ENCODE results near the gene LIMS2.
A peak's percentile ranks its signal among the peaks of the same experiment; 100 is the strongest.

Gene LIMS2

DNA sequence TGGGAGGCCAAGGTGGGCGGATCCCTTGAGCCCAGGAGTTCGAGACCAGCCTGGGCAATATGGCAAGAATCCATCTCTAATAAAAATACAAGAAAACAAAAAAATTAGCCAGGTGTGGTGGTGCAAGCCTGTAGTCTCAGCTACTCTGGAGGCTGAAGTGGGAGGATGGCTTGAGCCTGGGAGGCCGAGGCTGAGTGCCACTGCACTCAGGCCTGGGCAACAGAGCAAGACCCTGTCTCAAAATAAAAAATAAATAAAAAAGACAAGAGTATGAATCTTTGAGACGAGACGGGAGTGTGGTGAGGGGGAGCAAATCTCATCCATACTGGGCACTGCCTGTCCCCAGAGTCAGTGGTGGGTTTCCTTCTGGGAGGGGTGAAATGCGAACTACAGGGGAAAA, 17.2 kb downstream of the LIMS2 start:
- DNase-seq: no peak

DNA sequence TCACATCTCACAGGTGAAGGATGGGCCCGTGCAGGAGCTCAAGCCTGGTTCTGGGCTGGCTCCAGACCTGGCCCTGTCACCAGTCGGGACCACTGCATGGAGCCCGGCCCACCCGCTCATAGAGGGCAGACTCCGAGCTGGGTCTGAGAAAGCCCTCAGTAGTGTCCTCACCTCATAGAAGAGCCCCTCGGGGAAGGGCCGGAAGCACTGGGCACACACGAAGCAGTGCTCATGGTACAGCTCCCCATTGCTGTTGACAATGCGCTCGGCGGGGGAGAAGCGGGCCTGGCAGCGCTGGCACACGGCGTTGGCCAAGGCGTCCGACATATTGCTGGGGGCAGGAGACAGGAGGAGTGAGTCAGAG, 18.1 kb downstream of the LIMS2 start:
- DNase-seq: no peak

DNA sequence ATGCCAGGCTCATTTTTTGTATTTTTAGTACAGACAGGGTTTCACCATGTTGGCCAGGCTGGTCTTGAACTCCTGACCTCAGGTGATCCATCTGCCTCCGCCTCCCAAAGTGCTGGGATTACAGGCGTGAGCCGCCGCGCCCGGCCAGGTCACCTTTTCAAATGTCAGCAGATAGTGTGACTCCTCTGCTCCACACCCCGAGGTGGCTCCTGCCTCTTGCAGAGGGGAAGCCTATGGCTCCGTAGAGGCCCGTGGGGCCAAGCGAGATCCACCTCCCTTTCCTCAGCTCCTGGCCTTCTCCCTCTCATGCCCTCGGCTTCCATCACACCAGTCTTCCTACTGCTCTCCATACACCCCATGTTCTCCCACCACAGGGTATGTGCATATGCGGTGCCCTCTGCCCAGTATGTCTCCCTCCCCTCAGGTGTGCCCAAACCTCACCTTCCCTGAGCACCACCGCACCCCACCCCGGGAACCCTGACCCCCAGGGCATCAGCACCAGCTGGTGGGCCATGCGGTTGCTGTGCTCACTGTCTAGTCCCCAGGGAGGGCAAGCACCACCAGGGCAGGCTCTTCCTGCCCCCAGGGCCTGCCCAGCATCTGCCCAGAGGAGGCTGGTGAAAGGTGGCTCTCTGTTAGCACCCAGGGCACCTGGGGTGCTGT, 18.6 kb downstream of the LIMS2 start:
- no peak for DNase-seq

DNA sequence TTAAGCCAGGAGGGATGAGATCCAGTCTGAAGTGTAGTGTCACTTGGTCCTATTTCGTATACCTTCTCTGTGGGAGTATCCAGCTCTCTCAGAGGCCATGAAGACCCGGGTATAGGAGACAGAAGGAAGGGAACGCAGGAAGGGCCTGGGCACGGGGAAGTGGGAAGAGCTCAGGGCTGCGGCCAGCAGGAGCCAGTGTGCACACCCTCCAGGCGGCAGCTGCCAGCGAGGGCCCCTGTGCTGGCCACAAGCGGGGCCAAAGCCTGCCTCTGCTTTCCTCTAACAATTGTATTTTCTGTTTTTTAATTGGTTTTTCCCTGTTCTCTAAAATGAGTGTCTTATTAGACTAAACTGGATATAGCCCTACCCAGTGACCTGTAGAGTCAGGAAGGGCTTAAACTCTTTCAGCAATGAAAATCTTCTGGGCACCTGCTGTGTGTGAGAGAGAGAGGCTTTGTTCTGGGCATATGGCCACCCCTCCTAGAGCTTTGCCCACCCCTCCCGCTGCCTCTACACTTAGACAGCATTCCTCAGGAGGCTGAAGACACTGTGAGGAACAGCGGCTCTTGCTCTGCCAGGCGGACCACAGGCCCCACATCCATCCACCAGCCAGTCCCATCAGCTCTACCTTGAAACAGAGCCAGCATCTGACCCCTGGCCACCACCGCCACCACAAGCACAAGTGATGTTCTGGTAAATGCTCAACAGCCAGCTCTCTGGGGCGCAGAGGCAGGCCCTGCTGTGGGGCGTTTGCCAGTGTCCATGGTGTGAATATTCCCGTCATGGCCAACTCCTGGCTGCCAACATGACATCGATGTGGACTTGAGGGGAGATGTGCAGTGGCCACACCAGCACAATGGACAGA, 19.9 kb downstream of the LIMS2 start:
- DNase-seq: no peak

DNA sequence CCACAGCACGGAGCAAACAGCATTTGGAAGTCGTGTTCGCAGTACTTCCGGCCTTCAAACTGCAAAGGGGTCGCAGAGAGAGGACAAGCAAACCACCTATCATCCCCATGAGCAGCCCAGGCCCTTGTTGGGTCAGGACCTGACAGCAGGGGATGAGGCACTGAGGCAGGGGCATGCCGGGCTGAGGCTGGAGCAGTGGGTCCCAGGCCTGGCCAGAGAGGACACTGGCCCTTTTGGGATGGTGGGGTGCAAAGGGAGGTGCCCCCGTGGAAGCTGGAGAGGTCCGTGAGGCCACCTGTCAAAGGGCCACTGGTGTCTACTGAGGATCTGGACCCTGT, 20.5 kb downstream of the LIMS2 start:
- DNase-seq: no peak

DNA sequence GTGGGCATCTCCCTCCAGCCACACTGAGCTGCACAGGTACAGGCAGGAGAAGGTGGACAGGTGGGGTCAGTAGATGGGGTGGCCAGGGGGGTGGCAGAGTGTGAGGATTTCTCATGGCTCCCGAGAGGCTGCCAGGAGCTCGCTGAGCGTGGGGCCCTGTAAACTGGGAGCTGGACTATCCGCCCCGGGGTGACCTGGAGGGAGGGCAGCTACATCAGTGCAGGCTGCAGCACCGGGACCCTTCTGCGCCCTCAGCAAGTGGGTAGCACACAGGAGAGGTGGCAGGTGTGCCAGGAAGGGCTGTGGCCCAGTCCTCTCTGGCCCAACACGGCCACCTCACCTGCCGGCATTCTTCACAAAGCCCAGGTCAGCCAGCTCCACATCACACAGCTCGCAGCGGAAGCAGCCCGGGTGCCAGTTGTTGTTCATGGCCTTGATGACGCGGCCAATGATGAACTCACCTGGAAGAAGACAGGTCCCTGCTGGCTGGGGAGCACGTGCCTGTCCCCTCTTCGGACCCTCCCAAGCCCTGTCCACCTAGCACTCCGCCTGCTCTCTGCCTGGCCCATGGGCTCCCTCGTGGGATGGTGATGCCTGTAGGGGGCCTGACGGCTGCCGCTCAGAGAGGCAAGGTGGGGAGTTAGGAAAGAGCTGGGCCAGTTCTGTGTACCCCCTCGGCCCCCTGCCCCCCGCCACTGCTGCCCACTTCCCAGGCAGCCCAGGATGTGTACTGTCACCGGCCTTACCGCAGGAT, 21.1 kb downstream of the LIMS2 start:
- no peak for DNase-seq

DNA sequence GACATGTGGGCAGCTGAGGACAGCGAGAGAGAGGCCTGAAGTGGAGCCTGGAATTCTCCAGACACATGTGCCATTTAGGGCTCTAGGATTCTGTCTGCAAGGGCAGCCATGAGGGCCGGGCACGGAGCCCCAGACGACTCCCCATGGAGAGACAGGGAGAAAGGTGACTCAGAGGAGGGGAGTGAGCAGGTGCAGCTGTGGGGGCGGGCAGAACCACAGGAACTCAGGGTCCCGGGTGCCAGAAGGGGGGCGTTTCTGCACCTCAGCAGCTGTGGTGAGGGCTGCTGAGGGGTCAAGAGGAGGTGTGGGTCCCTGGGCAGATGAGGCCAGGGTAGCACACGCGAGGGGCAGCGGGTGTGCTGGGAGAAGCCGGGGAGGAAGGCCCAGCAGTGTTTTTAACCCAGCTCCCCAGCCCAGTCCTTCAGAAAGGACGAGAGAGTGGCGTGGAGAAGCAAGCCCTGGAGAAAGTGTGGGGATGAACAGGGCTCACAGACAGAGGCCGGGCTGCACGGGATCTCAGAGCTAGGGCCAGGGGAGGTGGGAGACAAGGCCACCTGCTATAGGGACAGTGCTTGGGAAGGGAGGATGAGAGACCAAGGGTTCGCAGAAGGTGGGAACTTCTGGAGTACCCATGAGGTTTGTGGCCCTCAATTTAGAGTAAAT, 21.8 kb downstream of the LIMS2 start:
- DNase-seq: no peak

DNA sequence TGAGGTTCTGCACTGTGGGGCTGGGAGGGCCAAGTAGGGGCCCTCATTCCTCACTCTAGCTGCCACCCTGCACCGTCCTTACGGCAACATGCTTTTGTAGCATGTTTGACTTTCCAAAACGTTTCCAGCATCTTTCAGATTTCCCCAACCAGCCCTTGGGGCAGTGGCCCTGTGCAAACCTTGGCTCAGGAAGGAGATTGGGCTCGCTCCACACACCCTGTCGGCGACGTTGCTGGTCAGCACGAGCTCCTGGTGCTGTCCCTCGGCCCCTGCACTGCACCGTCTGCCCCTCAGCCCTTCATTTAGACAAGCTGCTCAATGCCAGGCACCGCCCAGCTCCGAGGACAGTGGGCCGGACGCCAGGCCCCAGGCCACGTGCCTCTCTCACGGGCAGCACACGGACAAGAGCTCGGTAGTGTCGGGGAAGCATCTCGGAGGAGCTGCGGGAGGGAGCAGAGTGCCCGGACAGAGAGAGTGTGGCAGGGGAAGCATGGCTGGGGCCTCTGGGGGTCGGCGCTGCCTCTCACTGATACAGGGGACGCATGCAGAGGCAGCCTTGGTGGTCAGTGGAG, 22.5 kb downstream of the LIMS2 start:
- DNase-seq: no peak

DNA sequence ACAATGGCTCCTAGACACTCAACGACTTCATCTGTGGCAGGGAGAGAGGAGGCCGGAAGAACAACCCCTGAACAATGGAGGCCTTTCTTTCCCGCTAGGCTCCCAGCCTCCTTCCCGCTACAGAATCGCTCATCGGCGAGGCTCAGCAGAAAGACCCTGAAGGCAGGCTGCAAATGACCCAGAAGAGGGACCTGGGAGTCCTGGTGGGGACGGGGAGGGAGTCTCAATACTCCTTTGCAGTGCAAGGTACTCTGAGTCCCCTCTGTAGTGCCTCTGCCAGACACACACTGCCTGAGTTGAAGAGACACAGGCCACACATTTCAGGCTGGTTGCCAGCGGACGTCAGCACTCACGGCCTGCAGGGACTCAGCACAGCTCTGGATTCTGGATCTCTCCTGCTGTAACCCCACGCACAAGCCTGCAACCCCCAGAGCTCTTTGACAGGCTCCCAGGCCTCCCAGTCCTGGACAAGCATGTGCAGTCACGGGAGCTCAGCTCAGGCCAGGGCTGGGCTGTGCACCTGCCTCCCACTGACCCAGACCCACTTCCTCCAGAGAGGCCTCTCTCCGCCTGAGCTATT, 23.3 kb downstream of the LIMS2 start:
- DNase-seq: no peak

DNA sequence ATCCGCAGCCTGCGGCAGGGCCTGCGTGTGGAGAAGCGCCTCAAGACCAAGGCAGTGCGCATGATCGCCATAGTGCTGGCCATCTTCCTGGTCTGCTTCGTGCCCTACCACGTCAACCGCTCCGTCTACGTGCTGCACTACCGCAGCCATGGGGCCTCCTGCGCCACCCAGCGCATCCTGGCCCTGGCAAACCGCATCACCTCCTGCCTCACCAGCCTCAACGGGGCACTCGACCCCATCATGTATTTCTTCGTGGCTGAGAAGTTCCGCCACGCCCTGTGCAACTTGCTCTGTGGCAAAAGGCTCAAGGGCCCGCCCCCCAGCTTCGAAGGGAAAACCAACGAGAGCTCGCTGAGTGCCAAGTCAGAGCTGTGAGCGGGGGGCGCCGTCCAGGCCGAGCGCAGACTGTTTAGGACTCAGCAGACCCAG, 23.9 kb downstream of the LIMS2 start:
- no peak for DNase-seq

DNA sequence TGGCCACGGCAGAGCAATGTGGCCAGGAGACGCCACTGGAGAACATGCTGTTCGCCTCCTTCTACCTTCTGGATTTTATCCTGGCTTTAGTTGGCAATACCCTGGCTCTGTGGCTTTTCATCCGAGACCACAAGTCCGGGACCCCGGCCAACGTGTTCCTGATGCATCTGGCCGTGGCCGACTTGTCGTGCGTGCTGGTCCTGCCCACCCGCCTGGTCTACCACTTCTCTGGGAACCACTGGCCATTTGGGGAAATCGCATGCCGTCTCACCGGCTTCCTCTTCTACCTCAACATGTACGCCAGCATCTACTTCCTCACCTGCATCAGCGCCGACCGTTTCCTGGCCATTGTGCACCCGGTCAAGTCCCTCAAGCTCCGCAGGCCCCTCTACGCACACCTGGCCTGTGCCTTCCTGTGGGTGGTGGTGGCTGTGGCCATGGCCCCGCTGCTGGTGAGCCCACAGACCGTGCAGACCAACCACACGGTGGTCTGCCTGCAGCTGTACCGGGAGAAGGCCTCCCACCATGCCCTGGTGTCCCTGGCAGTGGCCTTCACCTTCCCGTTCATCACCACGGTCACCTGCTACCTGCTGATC, 24.4 kb downstream of the LIMS2 start:
- DNase-seq: no peak

DNA sequence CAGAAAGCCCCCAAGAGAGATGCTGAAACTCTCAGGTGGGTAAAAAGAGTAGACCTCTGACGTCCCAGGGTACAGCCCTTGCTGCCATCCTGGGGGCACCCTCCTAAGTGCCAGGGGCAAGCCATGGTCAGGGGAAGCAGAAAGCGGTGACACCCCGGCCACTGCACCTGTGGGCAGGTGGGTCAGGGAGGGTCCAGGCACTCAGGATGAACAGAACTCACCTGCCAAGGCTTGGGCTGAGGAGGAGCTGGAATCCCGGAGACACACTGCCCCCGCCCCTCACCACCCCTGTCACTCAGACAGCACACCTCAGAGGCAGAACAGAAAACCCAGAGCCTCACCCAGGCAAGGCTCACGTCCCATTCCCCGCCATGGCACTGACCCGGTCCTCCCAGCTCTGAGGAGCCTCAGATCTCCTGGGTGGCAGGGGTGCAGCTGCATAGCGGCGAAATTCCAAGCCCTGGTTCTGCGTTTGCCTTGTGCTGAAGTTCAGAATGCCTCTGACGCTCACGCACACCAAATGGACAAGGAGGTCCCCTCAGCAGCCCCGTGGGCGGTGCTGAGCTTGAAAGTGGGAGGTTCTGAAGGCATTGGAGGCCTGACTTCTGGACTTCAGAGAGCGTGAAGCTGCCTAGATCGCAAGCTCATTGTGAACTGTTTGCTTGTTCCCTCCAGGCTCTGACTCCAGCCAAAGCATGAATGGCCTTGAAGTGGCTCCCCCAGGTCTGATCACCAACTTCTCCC, 25.1 kb downstream of the LIMS2 start:
- no peak for DNase-seq

DNA sequence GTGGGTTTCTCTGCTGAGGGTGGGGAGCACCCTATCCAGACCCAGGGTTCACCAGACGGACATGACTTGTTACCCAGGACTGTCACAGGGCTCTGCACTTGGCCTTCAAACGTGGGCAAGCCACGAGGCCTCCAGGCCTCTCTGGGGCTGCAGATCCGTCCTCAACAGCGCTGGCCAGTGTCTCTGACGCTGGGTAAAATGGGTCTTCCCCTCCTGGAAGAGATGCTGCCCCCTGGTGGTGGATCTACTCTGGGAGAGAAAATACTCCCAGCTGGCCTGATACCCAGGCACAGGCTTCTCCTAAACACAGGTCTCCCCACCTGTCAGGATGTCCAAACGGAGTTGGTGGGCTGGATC, 25.7 kb downstream of the LIMS2 start:
- DNase-seq: peak; percentile 53 to 83 (median 70)

DNA sequence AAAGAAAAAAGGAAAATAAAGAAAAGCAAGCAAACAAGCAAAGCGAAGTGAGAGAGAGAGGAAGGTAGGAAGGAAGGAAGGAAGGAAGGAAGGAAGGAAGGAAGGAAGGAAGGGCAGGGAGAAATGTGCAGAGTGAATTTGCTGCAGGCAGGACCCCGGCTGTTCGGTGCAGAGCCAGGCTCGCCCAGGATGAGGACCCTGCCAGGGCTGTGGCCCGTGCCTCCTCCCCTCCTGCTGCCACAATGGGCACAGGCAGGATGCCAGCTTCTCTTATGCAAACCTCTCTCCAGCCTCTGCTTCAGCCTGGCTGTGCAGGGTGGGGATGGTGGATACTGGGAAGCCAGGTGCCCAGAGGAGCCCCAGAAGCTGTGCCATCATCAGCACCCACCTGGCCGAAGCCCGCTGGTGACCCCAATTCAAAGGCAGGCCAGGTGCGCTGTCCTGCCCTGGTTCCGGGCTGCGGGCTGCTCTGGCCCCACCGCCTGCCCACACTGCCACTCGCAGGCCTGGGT, 26.2 kb downstream of the LIMS2 start:
- DNase-seq: no peak

DNA sequence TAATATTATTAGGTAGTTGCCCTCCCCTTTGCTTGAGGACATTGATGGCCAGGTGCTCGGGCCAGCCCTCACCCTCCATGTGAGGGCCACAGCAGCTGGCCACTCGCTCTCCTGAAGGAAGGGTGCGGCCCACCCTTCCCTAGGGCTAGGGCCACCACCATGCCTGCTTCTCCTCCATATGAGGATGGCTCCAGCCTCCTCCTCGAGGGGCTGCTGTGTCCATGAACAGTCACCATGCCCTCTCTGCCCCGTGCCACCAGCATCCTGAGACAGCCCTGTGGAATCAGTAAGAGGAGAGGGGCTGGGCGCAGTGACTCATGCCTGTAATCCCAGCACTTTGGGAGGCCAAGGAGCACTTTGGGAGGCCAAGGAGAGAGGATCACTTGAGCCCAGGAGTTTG, 27.0 kb downstream of the LIMS2 start:
- no peak for DNase-seq

DNA sequence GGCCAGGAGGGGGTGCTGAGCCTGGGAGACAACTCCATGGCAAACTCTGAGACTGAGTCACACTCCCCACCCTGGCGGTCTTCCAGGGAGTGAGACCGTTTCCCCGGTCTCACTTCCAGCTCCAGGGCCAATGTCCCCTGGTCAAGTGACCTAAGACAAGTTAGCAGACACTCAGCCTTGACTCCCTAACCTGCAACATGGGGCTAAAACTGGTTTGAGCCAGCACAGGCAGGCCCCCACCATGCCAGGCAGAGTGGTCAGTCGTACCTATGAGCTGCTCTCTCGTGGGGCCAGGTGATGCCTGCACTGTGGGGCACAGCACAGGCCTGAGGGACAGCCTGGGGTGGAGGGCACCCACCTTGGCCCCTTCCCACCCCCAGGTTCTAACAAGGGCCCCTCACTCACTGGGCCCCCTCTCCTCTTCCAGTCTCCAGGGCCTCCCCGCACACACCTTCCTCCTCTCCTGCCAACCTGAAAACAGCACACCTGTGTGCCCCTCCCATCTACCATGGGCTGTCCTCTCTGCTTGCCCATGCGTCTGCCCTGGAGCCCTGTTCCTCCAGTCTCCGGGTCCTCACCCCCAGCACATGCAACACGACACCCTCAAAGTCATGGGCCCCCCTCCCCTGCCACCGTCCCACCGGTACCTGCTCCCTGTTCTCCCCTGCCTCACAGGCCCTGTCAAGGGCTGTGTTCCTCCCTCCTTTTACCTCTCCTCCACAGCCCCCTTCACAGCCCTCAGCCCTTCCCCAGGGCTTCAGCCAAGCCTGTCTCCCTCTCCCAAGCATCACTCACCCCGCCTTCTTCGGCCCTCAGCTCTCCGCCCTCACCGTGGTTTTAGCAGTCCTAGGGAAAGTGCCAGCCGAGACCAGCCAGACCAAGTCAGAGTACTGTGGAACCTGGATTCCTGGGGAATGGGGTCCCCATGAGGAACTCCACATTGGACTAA, 27.8 kb downstream of the LIMS2 start:
- no peak for DNase-seq

DNA sequence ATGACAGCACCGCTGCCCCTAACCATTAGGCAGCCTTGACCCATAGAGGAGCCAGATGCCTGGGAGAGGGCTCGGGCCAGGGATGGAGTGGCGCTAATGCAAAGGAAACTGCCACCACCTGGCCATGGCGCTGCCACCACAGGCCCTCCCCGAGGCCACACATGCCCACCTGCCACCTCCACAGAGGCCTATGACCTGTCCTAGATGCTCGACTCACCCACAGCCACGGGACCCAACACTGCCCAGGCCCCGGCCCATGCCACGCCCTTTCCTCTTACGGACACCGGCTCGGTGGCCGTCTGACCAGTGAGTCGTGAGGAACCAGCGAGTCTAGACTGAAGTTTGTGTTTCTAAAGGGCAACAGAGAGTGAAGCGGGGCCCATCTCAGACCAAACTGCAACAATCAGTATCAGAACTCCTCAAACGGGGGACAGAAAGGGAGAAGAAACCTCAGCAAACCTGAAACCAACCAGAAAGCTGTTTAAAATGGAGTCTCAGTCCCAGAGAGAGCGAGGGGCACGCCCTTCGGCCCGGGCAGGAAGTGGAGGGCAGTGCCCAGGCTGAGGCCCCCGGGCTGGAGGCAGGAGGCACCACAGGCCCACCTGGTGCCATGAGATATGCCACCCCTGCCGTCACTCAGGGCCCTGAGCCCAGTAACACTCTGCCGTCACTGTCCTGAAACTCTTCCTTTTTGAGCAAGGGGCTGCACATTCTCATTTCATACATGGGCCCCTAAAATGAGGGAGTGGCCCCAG, 28.7 kb downstream of the LIMS2 start:
- no peak for DNase-seq

DNA sequence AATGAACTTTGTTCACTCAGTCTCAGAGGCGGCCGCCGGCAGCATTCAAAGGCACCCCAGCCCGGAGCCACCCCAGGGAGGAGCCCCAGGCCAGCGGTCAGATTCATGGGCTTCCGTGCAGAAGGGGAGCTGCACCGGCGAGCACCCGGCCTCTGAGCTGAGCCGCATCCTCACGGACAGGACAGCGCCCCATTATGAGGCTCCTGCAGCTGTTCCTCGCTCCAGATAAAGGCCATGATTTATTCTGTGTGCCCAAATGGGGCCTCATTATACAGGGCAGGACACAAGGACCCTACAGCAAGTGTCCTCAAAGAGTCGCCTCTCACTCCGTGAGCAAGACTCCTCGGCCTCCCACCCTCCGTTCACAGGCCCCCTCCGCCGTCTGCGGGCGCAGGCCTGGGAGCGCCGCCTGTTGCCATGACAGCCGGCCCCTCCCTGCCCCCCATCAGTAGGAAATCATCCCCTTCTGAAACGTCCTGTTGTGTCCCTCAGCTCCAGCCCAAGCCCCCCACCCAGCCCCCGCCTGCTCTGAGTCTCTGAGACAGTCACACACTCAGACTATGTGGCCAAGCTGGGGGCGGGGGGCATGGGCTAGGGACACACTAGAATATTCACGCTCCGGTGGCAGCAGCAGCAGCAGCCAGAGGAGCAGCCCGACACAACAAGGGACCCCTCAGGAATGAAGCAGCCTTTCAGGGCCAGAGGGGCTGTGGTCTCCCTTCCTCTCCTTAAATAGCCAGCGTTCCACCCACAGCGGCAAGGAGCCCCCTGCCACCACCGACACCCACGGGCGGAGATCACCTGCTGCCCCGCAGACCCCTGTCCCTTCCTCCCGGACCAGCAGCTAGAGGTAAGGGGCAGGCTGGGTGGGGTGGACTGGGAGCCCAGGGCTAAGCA, 29.7 kb downstream of the LIMS2 start, which contains the start of gene GPR17:
Gene GPR17, plus strand, starts transcription at position 759 of the 897 bp plus-strand sequence. CDS start 4,583 bp downstream, outside the sequence.
- no peak for DNase-seq
